ENCODE data around the gene NT5C3B. TPM values are rescaled to one million over a fixed set of nuclear protein-coding genes. Genes with fewer than 3 reads are reported as not detected.
"Not testable (repeated sequence)": the region's sequence is repeated elsewhere in the genome, so short reads cannot be mapped to it uniquely, and the experiment has no call there.

Gene NT5C3B
- total RNA-seq, 2 experiments from 2014 or later = 29.0 to 29.5 TPM

- intact Hi-C loops (cut with micrococcal nuclease) = loop anchor here (5.0 to 10.0 kb wide), 2 partner anchors 52 to 150 kb away; partner anchors contain the start of genes ACLY and DNAJC7
- POLR2A ChIA-PET = interaction anchor here (0.9 to 2.8 kb wide), 8 partner anchors 30 to 175 kb away, joined by 3 to 11 read pairs (median 4); partner anchors contain the start of genes ACLY, DNAJC7, EIF1 and NT5C3B
- H3K9me3 Mint-ChIP-seq = no peaks in the 10 kb centered on the region
- H3K4me3 Mint-ChIP-seq = no peak within 1 kb of the TSS
- CTCF ChIA-PET = interaction anchor here (0.6 to 2.3 kb wide), 6 partner anchors 16 to 175 kb away, joined by 3 to 7 read pairs (median 3); partner anchors contain the start of genes NT5C3B and P3H4
- no peaks in the 10 kb centered on the region for H3K27me3 Mint-ChIP-seq
- H3K36me3 Mint-ChIP-seq = peaks cover 19% of the 10 kb centered on the region
- peak; percentile 93 for DNase-seq
- H3K27ac Mint-ChIP-seq = peak within 1 kb of the TSS; percentile 80
- H3K4me1 Mint-ChIP-seq (ENCODE audit: low read depth) = peaks cover 45% of the 10 kb centered on the region
Observed at GRCh38 chr17:41864836-41865595, 29.0 kb upstream of the NT5C3B start, which contains the start of gene KLHL11. TSS of gene KLHL11 (minus strand) at chr17:41865423. CDS start at chr17:41865370, 53 bp downstream.

- Mint-ChIP-seq H3K9me3 (no peaks in the 10 kb centered on the region), H3K27me3 (no peaks in the 10 kb centered on the region), H3K4me1 (ENCODE audit: low read depth) (peaks cover 44% of the 10 kb centered on the region), H3K36me3 (peaks cover 19% of the 10 kb centered on the region), H3K27ac (no peak overlapping the region), H3K4me3 (no peak overlapping the region)
- ChIA-PET POLR2A (interaction anchor here (0.9 to 2.8 kb wide), 7 partner anchors 29 to 174 kb away, joined by 3 to 11 read pairs (median 4); partner anchors contain the start of genes ACLY, CNP, DNAJC7 and EIF1), CTCF (interaction anchor here (0.6 to 2.3 kb wide), 4 partner anchors 15 to 168 kb away, joined by 3 to 7 read pairs (median 5); partner anchors contain the start of genes NT5C3B and P3H4)
- no peak for DNase-seq
- intact Hi-C loops (cut with micrococcal nuclease) = loop anchor here (10.0 kb wide), 1 partner anchor 150 kb away; the partner anchor contains the start of gene DNAJC7
Observed at GRCh38 chr17:41864498-41864835, 28.4 kb upstream of the NT5C3B start.

- Mint-ChIP-seq H3K4me3 (no peak overlapping the region), H3K36me3 (peaks cover 10% of the 10 kb centered on the region), H3K4me1 (ENCODE audit: low read depth) (peaks cover 36% of the 10 kb centered on the region), H3K27me3 (no peaks in the 10 kb centered on the region), H3K9me3 (no peaks in the 10 kb centered on the region), H3K27ac (no peak overlapping the region)
- DNase-seq = peak; percentile 64
- intact Hi-C loops (cut with micrococcal nuclease) = loop anchor here (10.0 kb wide), 1 partner anchor 152 kb away; the partner anchor contains the start of gene DNAJC7
- ChIA-PET CTCF (interaction anchor here (1.0 to 2.3 kb wide), 3 partner anchors 52 to 167 kb away, joined by 3 to 7 read pairs (median 7); partner anchors contain the start of gene P3H4), POLR2A (interaction anchor here (0.6 to 2.8 kb wide), 5 partner anchors 11 to 103 kb away, joined by 3 to 11 read pairs (median 6); partner anchors contain the start of genes ACLY, CNP and ODAD4)
Observed at GRCh38 chr17:41863074-41863848, 27.2 kb upstream of the NT5C3B start.

GRCh38 chr17:41860254-41860931 is 24.4 kb upstream of the NT5C3B start:
- Mint-ChIP-seq H3K27me3 (no peaks in the 10 kb centered on the region), H3K9me3 (no peaks in the 10 kb centered on the region), H3K4me3 (no peak overlapping the region), H3K27ac (no peak overlapping the region), H3K36me3 (peaks cover 2% of the 10 kb centered on the region), H3K4me1 (ENCODE audit: low read depth) (peaks cover 24% of the 10 kb centered on the region)
- CTCF ChIA-PET = interaction anchor here (0.5 kb wide), 1 partner anchor 164 kb away, joined by 3 read pairs; no protein-coding TSS in a partner anchor
- intact Hi-C loops (cut with micrococcal nuclease) = loop anchor here (10.0 kb wide), 1 partner anchor 154 kb away; the partner anchor contains the start of gene DNAJC7
- DNase-seq = no peak
- POLR2A ChIA-PET = interaction anchor here (1.2 kb wide), 1 partner anchor 13 kb away, joined by 3 read pairs; no protein-coding TSS in a partner anchor

GRCh38 chr17:41851382-41851781 is 15.3 kb upstream of the NT5C3B start:
- intact Hi-C loops (cut with micrococcal nuclease); H3K27ac Mint-ChIP-seq; H3K27me3 Mint-ChIP-seq; H3K4me3 Mint-ChIP-seq; DNase-seq; H3K9me3 Mint-ChIP-seq: not testable (repeated sequence)
- Mint-ChIP-seq H3K4me1 (ENCODE audit: low read depth) (peaks cover 27% of the 10 kb centered on the region), H3K36me3 (peaks cover 20% of the 10 kb centered on the region)
- POLR2A ChIA-PET = interaction anchor here (1.0 kb wide), 1 partner anchor 12 kb away, joined by 6 read pairs; no protein-coding TSS in a partner anchor
- CTCF ChIA-PET = interaction anchor here (0.6 kb wide), 1 partner anchor 111 kb away, joined by 3 read pairs; no protein-coding TSS in a partner anchor

GRCh38 chr17:41849251-41849990 is 13.4 kb upstream of the NT5C3B start:
- no peak for DNase-seq
- H3K27ac Mint-ChIP-seq = no peak overlapping the region
- H3K9me3 Mint-ChIP-seq = no peaks in the 10 kb centered on the region
- H3K4me3 Mint-ChIP-seq = no peak overlapping the region
- intact Hi-C loops (cut with micrococcal nuclease) = no loop called here
- no peaks in the 10 kb centered on the region for H3K27me3 Mint-ChIP-seq
- H3K36me3 Mint-ChIP-seq = peaks cover 13% of the 10 kb centered on the region
- peaks cover 22% of the 10 kb centered on the region for H3K4me1 Mint-ChIP-seq (ENCODE audit: low read depth)
- ChIA-PET CTCF (interaction anchor here (1.0 to 1.1 kb wide), 2 partner anchors 16 to 17 kb away, joined by 3 to 4 read pairs; partner anchors contain the start of gene KLHL11), POLR2A (no interaction called here)

- ChIA-PET CTCF (interaction anchor here (1.0 to 1.1 kb wide), 2 partner anchors 16 kb away, joined by 3 to 4 read pairs; partner anchors contain the start of gene KLHL11), POLR2A (interaction anchor here (1.1 kb wide), 1 partner anchor 39 kb away, joined by 3 read pairs; no protein-coding TSS in a partner anchor)
- Mint-ChIP-seq H3K27ac (no peak overlapping the region), H3K36me3 (peaks cover 6% of the 10 kb centered on the region), H3K27me3 (no peaks in the 10 kb centered on the region), H3K9me3 (no peaks in the 10 kb centered on the region), H3K4me3 (no peak overlapping the region), H3K4me1 (ENCODE audit: low read depth) (peaks cover 22% of the 10 kb centered on the region)
- intact Hi-C loops (cut with micrococcal nuclease) = no loop called here
- DNase-seq = no peak
Observed at GRCh38 chr17:41848788-41849187, 12.8 kb upstream of the NT5C3B start.

- DNase-seq = no peak
- POLR2A ChIA-PET = no interaction called here
- Mint-ChIP-seq H3K9me3 (no peaks in the 10 kb centered on the region), H3K4me3 (no peak overlapping the region), H3K27ac (no peak overlapping the region), H3K36me3 (no peaks in the 10 kb centered on the region), H3K4me1 (ENCODE audit: low read depth) (peaks cover 7% of the 10 kb centered on the region), H3K27me3 (no peaks in the 10 kb centered on the region)
- CTCF ChIA-PET = no interaction called here
- intact Hi-C loops (cut with micrococcal nuclease) = no loop called here
Observed at GRCh38 chr17:41844971-41845370, 8.9 kb upstream of the NT5C3B start.

GRCh38 chr17:41840781-41841180 is 4.7 kb upstream of the NT5C3B start:
- H3K27ac Mint-ChIP-seq, CTCF ChIA-PET: not testable (repeated sequence)

GRCh38 chr17:41839448-41839847 is 3.4 kb upstream of the NT5C3B start:
- intact Hi-C loops (cut with micrococcal nuclease); H3K36me3 Mint-ChIP-seq; H3K9me3 Mint-ChIP-seq; H3K27ac Mint-ChIP-seq; DNase-seq; H3K27me3 Mint-ChIP-seq; H3K4me3 Mint-ChIP-seq; CTCF ChIA-PET: not testable (repeated sequence)
- POLR2A ChIA-PET = interaction anchor here (0.6 kb wide), 1 partner anchor 117 kb away, joined by 3 read pairs; no protein-coding TSS in a partner anchor
- peaks cover 14% of the 10 kb centered on the region for H3K4me1 Mint-ChIP-seq (ENCODE audit: low read depth)

More at GRCh38 chr17:41840781-41841180, 4.7 kb upstream of the NT5C3B start:
- intact Hi-C loops (cut with micrococcal nuclease); POLR2A ChIA-PET; H3K9me3 Mint-ChIP-seq; H3K27me3 Mint-ChIP-seq; H3K4me3 Mint-ChIP-seq; DNase-seq; H3K36me3 Mint-ChIP-seq; H3K4me1 Mint-ChIP-seq (ENCODE audit: low read depth): not testable (repeated sequence)

All from activated CD4-positive, alpha-beta memory T cell treated with anti-CD3 and anti-CD28 coated beads for 36 hours (primary cell).